Measurements from ENCODE around the gene BPTF.

DNA sequence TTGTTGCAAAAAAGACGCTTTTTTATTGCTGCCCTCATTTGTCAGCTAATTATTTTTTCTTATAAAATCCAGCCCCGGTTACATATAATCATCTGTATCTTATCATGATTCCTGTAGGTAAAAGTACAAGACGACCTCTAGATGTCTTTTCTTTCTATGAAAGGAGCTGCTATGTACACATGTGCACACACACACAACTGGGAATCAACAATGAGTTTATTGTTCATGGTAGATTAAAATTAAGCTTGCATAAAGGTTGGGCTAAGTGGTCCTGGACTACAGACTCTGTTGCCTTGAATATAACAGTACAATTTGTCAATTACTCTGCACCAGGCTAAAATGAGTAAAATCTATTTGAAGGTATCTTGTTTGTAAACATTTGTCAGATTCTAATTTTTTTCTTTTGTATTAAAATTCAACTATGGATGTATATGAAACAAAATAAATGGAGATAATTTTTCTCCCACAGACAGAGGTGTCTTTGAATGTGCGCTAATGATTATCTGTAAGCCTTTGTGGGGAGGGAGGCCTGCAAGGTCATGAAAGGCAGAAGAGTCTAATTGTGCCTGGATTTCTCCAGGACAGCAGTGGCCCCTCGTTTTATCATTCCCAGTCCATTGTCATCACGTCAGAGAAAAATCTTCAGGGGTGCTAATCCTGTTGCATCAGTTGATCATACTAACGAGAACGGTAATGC lies 157.5 kb downstream of the BPTF start:
- no peak for TF ChIP-seq EZH2phosphoT487 (IDR thresholded peaks at IDR 0.05; ENCODE audit: low read depth, severe bottlenecking, unreplicated experiment)
- TF ChIP-seq, protein P1, sequence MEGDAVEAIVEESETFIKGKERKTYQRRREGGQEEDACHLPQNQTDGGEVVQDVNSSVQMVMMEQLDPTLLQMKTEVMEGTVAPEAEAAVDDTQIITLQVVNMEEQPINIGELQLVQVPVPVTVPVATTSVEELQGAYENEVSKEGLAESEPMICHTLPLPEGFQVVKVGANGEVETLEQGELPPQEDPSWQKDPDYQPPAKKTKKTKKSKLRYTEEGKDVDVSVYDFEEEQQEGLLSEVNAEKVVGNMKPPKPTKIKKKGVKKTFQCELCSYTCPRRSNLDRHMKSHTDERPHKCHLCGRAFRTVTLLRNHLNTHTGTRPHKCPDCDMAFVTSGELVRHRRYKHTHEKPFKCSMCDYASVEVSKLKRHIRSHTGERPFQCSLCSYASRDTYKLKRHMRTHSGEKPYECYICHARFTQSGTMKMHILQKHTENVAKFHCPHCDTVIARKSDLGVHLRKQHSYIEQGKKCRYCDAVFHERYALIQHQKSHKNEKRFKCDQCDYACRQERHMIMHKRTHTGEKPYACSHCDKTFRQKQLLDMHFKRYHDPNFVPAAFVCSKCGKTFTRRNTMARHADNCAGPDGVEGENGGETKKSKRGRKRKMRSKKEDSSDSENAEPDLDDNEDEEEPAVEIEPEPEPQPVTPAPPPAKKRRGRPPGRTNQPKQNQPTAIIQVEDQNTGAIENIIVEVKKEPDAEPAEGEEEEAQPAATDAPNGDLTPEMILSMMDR (IDR thresholded peaks at IDR 0.05; ENCODE audit: poor library complexity): no peak
